Activated gamma-delta T cell treated with Interleukin-2 at 50 U/mL for 16 hours (primary cell): ENCODE results near the gene ETNPPL.

Experiments
- DNase-seq: peaks from one replicate; pipeline ENCODE4 v3.0.0-alpha.2; 2020

ETNPPL gene

GRCh38 chr4:108762559-108763225, at the start of gene ETNPPL:
TSS of gene ETNPPL (minus strand) at chr4:108763053. CDS start at chr4:108762898, 155 bp downstream.
- DNase-seq, result peak; percentile 6

GRCh38 chr4:108811486-108811885, 48.6 kb upstream of the ETNPPL start:
- DNase-seq, result no peak

- no peak for DNase-seq
Observed at GRCh38 chr4:108810087-108810486, 47.2 kb upstream of the ETNPPL start.

- DNase-seq, result no peak
Observed at GRCh38 chr4:108804648-108805273, 41.9 kb upstream of the ETNPPL start.

GRCh38 chr4:108799306-108799705, 36.5 kb upstream of the ETNPPL start:
- DNase-seq, result no peak

GRCh38 chr4:108796173-108796572, 33.3 kb upstream of the ETNPPL start:
- DNase-seq, result no peak

GRCh38 chr4:108795733-108796132, 32.9 kb upstream of the ETNPPL start:
- no peak for DNase-seq

GRCh38 chr4:108794136-108794535, 31.3 kb upstream of the ETNPPL start:
- DNase-seq, result no peak

GRCh38 chr4:108793415-108793814, 30.6 kb upstream of the ETNPPL start:
- DNase-seq, result no peak

- no peak for DNase-seq
Observed at GRCh38 chr4:108788731-108789130, 25.9 kb upstream of the ETNPPL start.

- DNase-seq, result no peak
Observed at GRCh38 chr4:108787724-108788123, 24.9 kb upstream of the ETNPPL start.

GRCh38 chr4:108787106-108787505, 24.3 kb upstream of the ETNPPL start:
- DNase-seq, result no peak

- DNase-seq, result no peak
Observed at GRCh38 chr4:108786351-108786750, 23.5 kb upstream of the ETNPPL start.

GRCh38 chr4:108783665-108784463, 21.0 kb upstream of the ETNPPL start:
- DNase-seq, result no peak

GRCh38 chr4:108779958-108780357, 17.1 kb upstream of the ETNPPL start:
- DNase-seq, result no peak

- DNase-seq, result no peak
Observed at GRCh38 chr4:108777388-108777787, 14.5 kb upstream of the ETNPPL start.

- DNase-seq, result no peak
Observed at GRCh38 chr4:108775921-108776320, 13.1 kb upstream of the ETNPPL start.

GRCh38 chr4:108774809-108775530, 12.1 kb upstream of the ETNPPL start:
- DNase-seq, result no peak

- DNase-seq, result no peak
Observed at GRCh38 chr4:108772402-108772801, 9.5 kb upstream of the ETNPPL start.

GRCh38 chr4:108766058-108766457, 3.2 kb upstream of the ETNPPL start:
- DNase-seq, result no peak

- DNase-seq, result no peak
Observed at GRCh38 chr4:108763986-108764385, 1.1 kb upstream of the ETNPPL start.

GRCh38 chr4:108763226-108763593, 357 bp upstream of the ETNPPL start:
- DNase-seq, result no peak

GRCh38 chr4:108758498-108758897, 4.4 kb downstream of the ETNPPL start:
- DNase-seq, result no peak
